ENCODE measurements around the gene UBE2V1. TPM values are rescaled to one million over a fixed set of nuclear protein-coding genes. Genes with fewer than 3 reads are reported as not detected.
"Not testable (repeated sequence)": the region's sequence is repeated elsewhere in the genome, so short reads cannot be mapped to it uniquely, and the experiment has no call there.

Gene UBE2V1
- polyA plus RNA-seq, 1 experiment, result 171 TPM

DNA sequence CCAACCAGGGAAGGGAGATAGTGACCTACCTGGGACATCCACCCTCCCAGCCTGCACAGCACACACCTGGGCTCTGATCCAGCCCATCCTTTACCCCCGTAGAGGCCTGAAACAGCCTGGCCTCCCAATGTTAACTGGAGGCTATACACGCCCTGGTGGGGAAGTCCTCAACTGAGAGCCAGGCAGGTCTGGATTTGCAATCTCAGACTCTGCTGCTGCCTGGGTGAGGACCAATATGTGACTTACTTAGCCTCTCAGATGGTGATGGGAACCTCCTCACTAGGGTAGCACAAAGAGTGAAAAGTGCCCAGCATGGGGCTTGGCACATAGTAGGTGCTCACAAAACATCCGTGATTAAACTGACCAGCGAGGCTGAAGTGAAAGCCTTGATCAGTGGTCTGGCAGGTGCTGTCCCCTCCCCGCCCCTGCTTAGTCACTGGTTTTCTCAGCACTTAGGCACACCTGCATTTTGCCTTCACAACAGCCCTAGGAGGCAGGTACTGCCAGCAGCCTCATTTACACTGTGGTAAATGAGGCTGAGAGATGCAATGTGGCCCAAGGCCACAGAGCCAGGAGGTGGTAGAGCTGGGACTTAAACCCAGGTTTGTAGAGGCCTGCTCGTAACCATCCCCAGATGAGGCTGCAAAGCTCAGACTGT, 28.2 kb upstream of the UBE2V1 start:
- no peaks in the 10 kb centered on the region; the same call in 1 of the 2 replicates for H3K9me3 ChIP-seq (ENCODE audit: control insufficient read depth, insufficient read depth, low read length)
- DNase-seq (ENCODE audit: low read depth, low spot score), result no peak
- H3K27ac ChIP-seq (ENCODE audit: low read depth, low read length), result peak overlapping the region; percentile 11
- TF ChIP-seq, protein P1, sequence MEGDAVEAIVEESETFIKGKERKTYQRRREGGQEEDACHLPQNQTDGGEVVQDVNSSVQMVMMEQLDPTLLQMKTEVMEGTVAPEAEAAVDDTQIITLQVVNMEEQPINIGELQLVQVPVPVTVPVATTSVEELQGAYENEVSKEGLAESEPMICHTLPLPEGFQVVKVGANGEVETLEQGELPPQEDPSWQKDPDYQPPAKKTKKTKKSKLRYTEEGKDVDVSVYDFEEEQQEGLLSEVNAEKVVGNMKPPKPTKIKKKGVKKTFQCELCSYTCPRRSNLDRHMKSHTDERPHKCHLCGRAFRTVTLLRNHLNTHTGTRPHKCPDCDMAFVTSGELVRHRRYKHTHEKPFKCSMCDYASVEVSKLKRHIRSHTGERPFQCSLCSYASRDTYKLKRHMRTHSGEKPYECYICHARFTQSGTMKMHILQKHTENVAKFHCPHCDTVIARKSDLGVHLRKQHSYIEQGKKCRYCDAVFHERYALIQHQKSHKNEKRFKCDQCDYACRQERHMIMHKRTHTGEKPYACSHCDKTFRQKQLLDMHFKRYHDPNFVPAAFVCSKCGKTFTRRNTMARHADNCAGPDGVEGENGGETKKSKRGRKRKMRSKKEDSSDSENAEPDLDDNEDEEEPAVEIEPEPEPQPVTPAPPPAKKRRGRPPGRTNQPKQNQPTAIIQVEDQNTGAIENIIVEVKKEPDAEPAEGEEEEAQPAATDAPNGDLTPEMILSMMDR (IDR thresholded peaks at IDR 0.05; ENCODE audit: low read depth, low read length), result no peak
- no peaks in the 10 kb centered on the region for H3K27me3 ChIP-seq (ENCODE audit: control insufficient read depth, insufficient read depth, low read length)
- ChIA-PET POLR2A (no interaction called here), CTCF (interaction anchor here (1.2 kb wide), 1 partner anchor 28 kb away, joined by 3 read pairs; no protein-coding TSS in a partner anchor)
- H3K4me3 ChIP-seq (ENCODE audit: low read depth, low read length), result no peak overlapping the region

DNA sequence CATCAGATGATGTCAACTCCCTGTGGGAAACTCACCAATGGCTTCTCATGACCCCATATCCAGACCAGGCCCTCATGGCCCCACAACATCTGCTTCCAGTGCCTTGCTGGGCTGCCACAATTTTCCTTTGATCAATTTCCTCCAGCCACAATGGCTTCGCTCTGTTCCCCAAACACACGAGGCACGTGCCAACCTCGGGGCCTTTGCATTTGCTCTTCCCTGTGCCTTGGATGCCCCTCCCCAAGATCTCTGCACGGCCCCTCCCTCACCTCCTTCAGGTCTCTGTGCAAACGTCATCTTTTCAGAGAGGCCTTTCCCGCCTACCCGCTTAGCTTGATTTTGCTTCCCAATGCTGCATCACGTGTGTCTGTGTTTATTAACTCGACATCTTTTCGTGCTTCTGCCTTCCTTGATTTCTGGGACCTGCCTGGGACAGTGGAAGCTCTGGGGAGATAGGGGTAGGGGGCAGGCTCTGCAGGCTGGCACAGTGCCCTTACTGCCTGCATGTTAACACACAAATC, 27.4 kb upstream of the UBE2V1 start:
- ChIA-PET POLR2A (no interaction called here), CTCF (interaction anchor here (1.2 kb wide), 1 partner anchor 29 kb away, joined by 3 read pairs; no protein-coding TSS in a partner anchor)
- Histone ChIP-seq H3K27ac (ENCODE audit: low read depth, low read length) (no peak overlapping the region), H3K27me3 (ENCODE audit: control insufficient read depth, insufficient read depth, low read length) (no peaks in the 10 kb centered on the region), H3K4me3 (ENCODE audit: low read depth, low read length) (no peak overlapping the region), H3K9me3 (ENCODE audit: control insufficient read depth, insufficient read depth, low read length) (no peaks in the 10 kb centered on the region; the same call in 1 of the 2 replicates)
- TF ChIP-seq, protein P1 (IDR thresholded peaks at IDR 0.05; ENCODE audit: low read depth, low read length), result no peak
- DNase-seq (ENCODE audit: low read depth, low spot score), result no peak

DNA sequence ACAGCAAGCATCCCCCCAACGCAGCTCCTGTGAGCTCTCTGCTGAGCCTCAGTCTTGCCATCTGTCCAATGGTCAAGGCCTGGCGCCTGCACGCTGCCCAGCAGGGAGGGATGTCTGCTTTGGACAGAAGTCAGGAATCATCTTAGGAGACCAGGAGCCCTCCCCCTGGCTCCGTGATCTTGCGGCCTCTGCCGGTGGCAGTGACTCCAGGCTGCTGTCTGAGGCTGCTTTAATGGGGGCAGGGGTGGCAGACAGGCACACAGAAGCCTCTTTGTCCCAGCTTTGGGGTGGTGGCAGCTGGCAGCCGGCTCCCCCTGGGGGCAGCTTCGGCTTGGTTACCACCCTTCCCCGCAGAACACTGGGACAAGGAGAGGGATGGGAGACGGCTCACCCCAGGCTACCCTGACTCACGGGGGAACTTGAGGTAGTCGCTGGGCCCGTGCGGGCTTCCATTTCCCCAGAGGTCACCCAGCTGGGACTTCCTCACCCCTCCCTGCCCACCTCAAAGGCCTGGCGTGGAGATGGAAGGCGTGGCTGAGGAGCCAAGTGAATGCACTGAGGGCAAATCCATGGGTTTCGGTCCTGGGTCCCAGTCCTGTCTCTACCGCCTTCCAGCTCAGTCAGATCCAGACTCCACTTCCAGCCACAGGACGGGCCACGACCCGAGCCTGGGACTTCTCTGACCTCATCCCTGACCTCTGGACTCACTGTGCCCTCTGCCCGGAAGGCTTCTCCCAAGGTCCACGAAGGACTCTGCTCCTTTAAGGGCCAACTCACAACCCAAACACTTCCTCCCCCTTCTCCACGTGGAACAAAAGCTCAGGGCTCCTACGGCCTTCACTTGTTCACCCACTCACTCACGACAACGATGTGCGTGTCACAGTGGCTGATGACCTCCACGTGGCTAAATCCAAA, 25.8 kb upstream of the UBE2V1 start:
- ChIA-PET POLR2A (interaction anchor here (1.2 kb wide), 1 partner anchor 15 kb away, joined by 4 read pairs; no protein-coding TSS in a partner anchor), CTCF (no interaction called here)
- Histone ChIP-seq H3K4me3 (ENCODE audit: low read depth, low read length) (no peak overlapping the region), H3K27me3 (ENCODE audit: control insufficient read depth, insufficient read depth, low read length) (no peaks in the 10 kb centered on the region), H3K9me3 (ENCODE audit: control insufficient read depth, insufficient read depth, low read length) (no peaks in the 10 kb centered on the region; the same call in 1 of the 2 replicates), H3K27ac (ENCODE audit: low read depth, low read length) (peak overlapping the region; percentile 31)
- TF ChIP-seq, protein P1 (IDR thresholded peaks at IDR 0.05; ENCODE audit: low read depth, low read length), result no peak
- DNase-seq (ENCODE audit: low read depth, low spot score), result no peak

DNA sequence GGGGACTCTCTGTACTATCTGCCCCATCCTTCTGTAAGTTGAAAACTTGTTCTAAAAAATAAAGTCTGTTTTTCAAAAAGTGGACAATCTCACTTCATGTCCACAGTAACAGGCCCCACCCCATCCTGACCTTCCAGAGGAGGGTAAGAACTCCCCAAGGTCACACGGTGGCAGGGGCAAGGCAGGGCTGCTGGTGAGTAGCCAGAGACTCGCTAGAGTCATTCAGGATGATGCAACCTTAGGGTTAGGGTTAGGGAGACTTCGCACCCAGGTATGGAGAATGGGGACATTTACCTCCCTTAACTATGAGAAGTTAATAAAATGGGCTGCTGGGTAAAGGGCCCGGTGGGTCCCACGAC, 25.1 kb upstream of the UBE2V1 start:
- H3K27me3 ChIP-seq (ENCODE audit: control insufficient read depth, insufficient read depth, low read length), result no peaks in the 10 kb centered on the region
- TF ChIP-seq, protein P1 (IDR thresholded peaks at IDR 0.05; ENCODE audit: low read depth, low read length), result no peak
- ChIA-PET POLR2A (interaction anchor here (0.6 to 1.2 kb wide), 2 partner anchors 16 to 19 kb away, joined by 4 read pairs; no protein-coding TSS in a partner anchor), CTCF (no interaction called here)
- H3K27ac ChIP-seq (ENCODE audit: low read depth, low read length), result peak overlapping the region; percentile 31
- H3K4me3 ChIP-seq (ENCODE audit: low read depth, low read length), result no peak overlapping the region
- DNase-seq (ENCODE audit: low read depth, low spot score), result no peak
- no peaks in the 10 kb centered on the region; the same call in 1 of the 2 replicates for H3K9me3 ChIP-seq (ENCODE audit: control insufficient read depth, insufficient read depth, low read length)

DNA sequence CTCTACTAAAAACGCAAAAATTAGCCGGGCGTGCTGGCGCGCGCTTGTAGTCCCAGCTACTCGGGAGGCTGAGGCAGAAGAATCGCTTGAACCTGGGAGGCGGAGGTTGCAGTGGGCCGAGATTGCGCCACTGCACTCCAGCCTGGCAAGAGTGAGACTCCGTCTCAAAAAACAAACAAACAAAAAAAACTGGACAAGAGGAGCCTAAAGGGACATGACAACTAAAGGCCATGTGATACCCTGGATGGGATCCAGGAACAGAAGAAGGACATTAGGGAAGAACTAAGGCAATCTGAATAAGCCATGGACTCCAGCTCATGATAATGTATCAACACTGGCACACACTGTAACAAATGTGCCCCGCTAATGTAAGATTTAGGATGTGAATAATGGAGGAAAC, 24.8 kb upstream of the UBE2V1 start:
- POLR2A ChIA-PET, result interaction anchor here (0.6 to 1.2 kb wide), 2 partner anchors 16 to 19 kb away, joined by 4 read pairs; no protein-coding TSS in a partner anchor
- DNase-seq (ENCODE audit: low read depth, low spot score); CTCF ChIA-PET; H3K9me3 ChIP-seq (ENCODE audit: control insufficient read depth, insufficient read depth, low read length); H3K27me3 ChIP-seq (ENCODE audit: control insufficient read depth, insufficient read depth, low read length); H3K4me3 ChIP-seq (ENCODE audit: low read depth, low read length); H3K27ac ChIP-seq (ENCODE audit: low read depth, low read length): not testable (repeated sequence)
